ENCODE data around the gene CSMD2.

DNA sequence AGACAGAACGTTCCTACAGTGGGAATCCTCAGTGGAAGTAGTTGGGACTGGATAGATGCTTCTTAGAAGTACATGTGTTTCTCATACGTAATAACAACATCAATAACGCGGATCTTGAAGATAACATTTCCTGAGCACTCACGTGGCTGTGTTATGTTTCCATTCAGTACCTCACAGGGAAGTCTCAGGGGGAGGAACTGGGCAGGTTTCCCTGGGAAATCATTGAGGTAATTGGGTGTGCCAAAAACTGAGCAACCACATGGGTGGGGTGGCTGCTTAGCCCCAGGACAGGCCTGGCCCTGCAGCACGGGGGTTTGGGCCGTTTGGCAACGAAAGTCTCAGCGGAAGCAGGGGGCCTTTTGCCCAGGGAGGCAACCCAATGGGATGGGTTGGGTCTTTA lies 558.8 kb downstream of the CSMD2 start:
- TF ChIP-seq, protein P1, sequence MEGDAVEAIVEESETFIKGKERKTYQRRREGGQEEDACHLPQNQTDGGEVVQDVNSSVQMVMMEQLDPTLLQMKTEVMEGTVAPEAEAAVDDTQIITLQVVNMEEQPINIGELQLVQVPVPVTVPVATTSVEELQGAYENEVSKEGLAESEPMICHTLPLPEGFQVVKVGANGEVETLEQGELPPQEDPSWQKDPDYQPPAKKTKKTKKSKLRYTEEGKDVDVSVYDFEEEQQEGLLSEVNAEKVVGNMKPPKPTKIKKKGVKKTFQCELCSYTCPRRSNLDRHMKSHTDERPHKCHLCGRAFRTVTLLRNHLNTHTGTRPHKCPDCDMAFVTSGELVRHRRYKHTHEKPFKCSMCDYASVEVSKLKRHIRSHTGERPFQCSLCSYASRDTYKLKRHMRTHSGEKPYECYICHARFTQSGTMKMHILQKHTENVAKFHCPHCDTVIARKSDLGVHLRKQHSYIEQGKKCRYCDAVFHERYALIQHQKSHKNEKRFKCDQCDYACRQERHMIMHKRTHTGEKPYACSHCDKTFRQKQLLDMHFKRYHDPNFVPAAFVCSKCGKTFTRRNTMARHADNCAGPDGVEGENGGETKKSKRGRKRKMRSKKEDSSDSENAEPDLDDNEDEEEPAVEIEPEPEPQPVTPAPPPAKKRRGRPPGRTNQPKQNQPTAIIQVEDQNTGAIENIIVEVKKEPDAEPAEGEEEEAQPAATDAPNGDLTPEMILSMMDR (IDR thresholded peaks at IDR 0.05): no peak
- TF ChIP-seq POLR2A (IDR thresholded peaks at IDR 0.05): no peak
